Keratinocyte (primary cell): Measurements from ENCODE around the gene ARNT2. TPM values are rescaled to one million over a fixed set of nuclear protein-coding genes. Genes with fewer than 3 reads are reported as not detected.

Experiments
- DNase-seq: peaks from one replicate; pipeline ENCODE4 v3.0.0-alpha.2; 2011; ENCODE audit warnings: low read depth, missing footprints, low spot score
- FAIRE-seq: peaks from 2 replicates; lab custom pipeline; 2011; peaks lifted over from hg19 to GRCh38; lab: Jason Lieb, UNC
- H2AFZ ChIP-seq: 2 replicates; pipeline ENCODE4 v1.6.0; 2012; ENCODE audit warnings: low read length, control low read depth, inconsistent platforms; ENCODE audit not compliant: control insufficient read depth
- H3K27ac ChIP-seq: 2 replicates; pipeline ENCODE4 v1.5.1; 2011; ENCODE audit warnings: low read length; ENCODE audit not compliant: control insufficient read depth, insufficient read depth
- H3K27me3 ChIP-seq: 3 replicates; pipeline ENCODE4 v1.6.0; 2011; ENCODE audit warnings: low read length; ENCODE audit not compliant: control insufficient read depth, insufficient read depth; ENCODE audit errors: extremely low read depth
- H3K36me3 ChIP-seq, 2 experiments: 2 replicates in 1 of 2; 3 replicates in 1 of 2; pipeline ENCODE4 v1.5.1; 2011; ENCODE audit warnings: low read length in 2 of 2, mild to moderate bottlenecking in 1 of 2; ENCODE audit not compliant: control insufficient read depth in 2 of 2, insufficient read depth in 2 of 2; ENCODE audit errors: extremely low read depth in 1 of 2
- H3K4me1 ChIP-seq: 3 replicates; pipeline ENCODE4 v1.5.1; 2011; ENCODE audit warnings: low read length; ENCODE audit not compliant: control insufficient read depth, insufficient read depth; ENCODE audit errors: extremely low read depth
- H3K4me2 ChIP-seq: 3 replicates; pipeline ENCODE4 v1.6.0; 2011; ENCODE audit warnings: low read depth, low read length; ENCODE audit not compliant: control insufficient read depth, insufficient read depth; ENCODE audit errors: extremely low read depth
- H3K4me3 ChIP-seq, 3 experiments: fragments of 200-600 bp in 1 of 3; sonication (generic) in 1 of 3; 2 replicates in 2 of 3; 3 replicates in 1 of 3; pipeline ENCODE4 v1.5.1; 2011 to 2016; ENCODE audit warnings: low read length in 3 of 3, mild to moderate bottlenecking in 3 of 3, control low read depth in 2 of 3, inconsistent platforms in 1 of 3, low read depth in 1 of 3, mixed read lengths in 1 of 3, mixed run types in 1 of 3, moderate library complexity in 1 of 3; ENCODE audit not compliant: control insufficient read depth in 2 of 3, insufficient read depth in 2 of 3; ENCODE audit errors: extremely low read depth in 1 of 3
- H3K79me2 ChIP-seq: 2 replicates; pipeline ENCODE4 v1.6.0; 2012; ENCODE audit warnings: low read length; ENCODE audit not compliant: control insufficient read depth, insufficient read depth
- H3K9ac ChIP-seq: 3 replicates; pipeline ENCODE4 v1.6.0; 2011; ENCODE audit warnings: low read length; ENCODE audit not compliant: control insufficient read depth, insufficient read depth; ENCODE audit errors: extremely low read depth
- H3K9me1 ChIP-seq: 3 replicates; pipeline ENCODE4 v1.6.0; 2011; ENCODE audit warnings: low read length; ENCODE audit not compliant: control insufficient read depth, insufficient read depth; ENCODE audit errors: extremely low read depth
- H3K9me3 ChIP-seq: 2 replicates; pipeline ENCODE4 v1.5.1; 2012; ENCODE audit warnings: low read depth, low read length; ENCODE audit not compliant: control insufficient read depth
- H4K20me1 ChIP-seq: 3 replicates; pipeline ENCODE4 v1.6.0; 2011; ENCODE audit warnings: low read length; ENCODE audit not compliant: control insufficient read depth, insufficient read depth; ENCODE audit errors: extremely low read depth
- CTCF ChIP-seq, 3 experiments: IDR thresholded peaks in 1 of 3; conservative IDR thresholded peaks in 1 of 3; optimal IDR thresholded peaks in 1 of 3; 2 replicates in 2 of 3; 3 replicates in 1 of 3; pipeline versions ENCODE3 to v1.5.1; 2011; ENCODE audit warnings: low read length in 3 of 3, mild to moderate bottlenecking in 3 of 3, moderate library complexity in 2 of 3, control low read depth in 1 of 3, inconsistent platforms in 1 of 3; ENCODE audit not compliant: insufficient read depth in 2 of 3; ENCODE audit errors: extremely low read depth in 1 of 3
- EZH2 ChIP-seq: IDR thresholded peaks from one replicate; pipeline ENCODE4 v1.6.1; 2012; ENCODE audit warnings: inconsistent platforms, mild to moderate bottlenecking, low read length, moderate library complexity
- dilution Hi-C: fragments of 300-500 bp; cut with MboI; formaldehyde crosslinking; loops from one replicate; pipeline ENCODE4 v1.7.0; 2020; ENCODE audit warnings: low sequenced_read_pairs; ENCODE audit not compliant: extremely low pct_ligation_motif_present
- polyA plus RNA-seq, 5 experiments: library from polyadenylated mRNA; depleted of rRNA in 3 of 5; stranded (reverse) in 3 of 5; stranded (forward) in 1 of 5; unstranded in 1 of 5; fragments of >200 nt; gene quantifications; 1 replicate in 1 of 5; 2 replicates in 3 of 5; 3 replicates in 1 of 5; pipeline versions ENCODE4 v1.2.1 to v1.2.3, GENCODE V29; 2011 to 2012; ENCODE audit warnings: missing spikeins in 2 of 5, low read depth in 1 of 5, low replicate concordance in 1 of 5

ARNT2 gene
- polyA plus RNA-seq, 1 donor (not counting 4 experiments of a cell fraction or from before 2014, with no cell fraction given): 0.16 TPM

- Histone ChIP-seq H3K27me3 (no peaks in the 10 kb centered on the region), H3K79me2 (no peaks in the 10 kb centered on the region), H2AFZ (no peak overlapping the region), H3K9me1 (no peaks in the 10 kb centered on the region), H3K4me2 (no peak overlapping the region), H4K20me1 (no peaks in the 10 kb centered on the region), H3K27ac (no peak overlapping the region), H3K4me3 (no peak overlapping the region), H3K9ac (no peak overlapping the region), H3K4me1 (no peaks in the 10 kb centered on the region), H3K9me3 (no peaks in the 10 kb centered on the region), H3K36me3 (no peaks in the 10 kb centered on the region)
- no peak for FAIRE-seq
- TF ChIP-seq EZH2 (no peak), CTCF (optimal IDR thresholded peaks at IDR 0.05 in 1 of 3, IDR thresholded peaks at IDR 0.05 in 1 of 3, conservative IDR thresholded peaks at IDR 0.05 in 1 of 3; ENCODE audit: extremely low read depth in 1 of 3, insufficient read depth in 2 of 3, low read length in 3 of 3) (no peak)
- dilution Hi-C loops: no loop called here
- no peak for DNase-seq
Measured at GRCh38 chr15:80379693-80380092, 24.5 kb upstream of the ARNT2 start.

- Histone ChIP-seq H2AFZ (no peak overlapping the region), H3K27me3 (no peaks in the 10 kb centered on the region)
- dilution Hi-C loops: no loop called here
Measured at GRCh38 chr15:80380154-80380553, 24.0 kb upstream of the ARNT2 start.

More at GRCh38 chr15:80380154-80380553, 24.0 kb upstream of the ARNT2 start:
- TF ChIP-seq CTCF (optimal IDR thresholded peaks at IDR 0.05 in 1 of 3, IDR thresholded peaks at IDR 0.05 in 1 of 3, conservative IDR thresholded peaks at IDR 0.05 in 1 of 3; ENCODE audit: extremely low read depth in 1 of 3, insufficient read depth in 2 of 3, low read length in 3 of 3): no peak
- TF ChIP-seq EZH2: no peak
- Histone ChIP-seq H4K20me1 (no peaks in the 10 kb centered on the region), H3K36me3 (no peaks in the 10 kb centered on the region), H3K27ac (no peak overlapping the region), H3K4me3 (no peak overlapping the region), H3K9ac (no peak overlapping the region), H3K9me1 (no peaks in the 10 kb centered on the region), H3K79me2 (no peaks in the 10 kb centered on the region), H3K9me3 (no peaks in the 10 kb centered on the region), H3K4me1 (no peaks in the 10 kb centered on the region), H3K4me2 (no peak overlapping the region)
- FAIRE-seq: no peak
- no peak for DNase-seq
